ENCODE measurements around the gene ACP1.

- TF ChIP-seq CTCF (IDR thresholded peaks at IDR 0.05; ENCODE audit: control extremely low read depth in 1 of 3, insufficient read depth in 1 of 3, low read depth in 1 of 3, low read length in 3 of 3) (no peak), EP300 (IDR thresholded peaks at IDR 0.05; ENCODE audit: borderline replicate concordance in 1 of 2, low read depth in 2 of 2, low read length in 2 of 2) (no peak), MAFK (IDR thresholded peaks at IDR 0.05; ENCODE audit: low read depth, low read length) (no peak), EZH2 (IDR thresholded peaks at IDR 0.05; ENCODE audit: low read depth, low read length, severe bottlenecking) (no peak), CREB1 (IDR thresholded peaks at IDR 0.05) (no peak), ZNF274 (IDR thresholded peaks at IDR 0.05; ENCODE audit: borderline replicate concordance, extremely low read depth, low read length) (no peak), TAF1 (IDR thresholded peaks at IDR 0.05; ENCODE audit: low read depth, low read length) (no peak)
Measured at GRCh38 chr2:280650-281110, 15.9 kb downstream of the ACP1 start.

Measured in H1 (cell line).